Left renal pelvis (tissue), 4 donors: ENCODE results near the gene DVL1. TPM values are rescaled to one million over a fixed set of nuclear protein-coding genes. Genes with fewer than 3 reads are reported as not detected.

Source experiments
- DNase-seq, 4 donors: peaks; one replicate each; pipeline ENCODE4 v3.0.0-alpha.2; 2013; ENCODE audit warnings: low read depth in 4 of 4, low spot score in 3 of 4
- polyA plus RNA-seq, 4 donors: library from polyadenylated mRNA; unstranded; fragments of 120-200 nt; gene quantifications; one replicate each; pipeline ENCODE4 v1.2.1, GENCODE V29; 2013; ENCODE audit not compliant: insufficient read length in 4 of 4

The DVL1 gene
- polyA plus RNA-seq, 4 donors = 25.8 to 45.4 (median 26.1) TPM

DNA sequence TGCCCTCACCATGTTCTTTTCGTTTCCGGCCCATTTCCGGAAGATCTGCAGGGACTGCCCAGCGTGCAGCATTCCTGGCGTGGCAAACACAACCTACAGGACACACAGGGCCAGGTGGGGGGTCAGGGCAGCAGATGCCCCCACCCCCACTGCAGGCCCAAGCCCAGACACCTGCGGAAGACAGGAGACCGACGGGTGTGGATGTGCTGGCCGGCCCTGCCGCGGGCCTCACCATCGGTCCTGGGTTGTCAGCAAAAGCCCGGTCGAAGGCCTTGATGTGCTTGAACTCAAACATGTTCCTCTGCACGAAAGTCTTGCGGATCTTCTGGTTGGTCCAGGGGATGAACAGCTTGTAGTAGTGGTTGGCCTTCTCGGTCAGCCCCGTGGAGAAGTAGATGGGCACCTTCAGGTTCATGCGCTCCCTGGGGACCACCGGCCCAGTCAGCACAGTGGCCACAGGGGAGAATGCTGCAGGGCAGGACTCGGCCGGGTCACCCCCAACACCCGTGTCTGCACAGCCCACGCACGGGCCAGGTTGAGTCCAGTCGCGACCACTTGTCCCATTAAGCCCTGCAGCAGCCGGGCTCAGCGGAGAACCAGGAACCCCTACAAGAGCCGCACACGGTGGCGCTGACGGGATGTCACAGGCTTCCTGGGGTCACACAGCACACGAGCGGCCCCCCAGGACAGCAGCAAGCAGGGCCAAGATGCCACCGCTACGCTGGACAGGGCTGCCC is 35.5 kb downstream of the DVL1 start:
- DNase-seq = no peak

- no peak for DNase-seq
These were observed 36.5 kb downstream of the DVL1 start for GRCh38 chr1:1312450-1313314.

- DNase-seq = no peak
These were observed 37.8 kb downstream of the DVL1 start for GRCh38 chr1:1311107-1312104.

- DNase-seq = no peak
These were observed 38.7 kb downstream of the DVL1 start for GRCh38 chr1:1310476-1311053.

GRCh38 chr1:1310109-1310385 is 39.2 kb downstream of the DVL1 start:
- no peak for DNase-seq

GRCh38 chr1:1309251-1310108 is 39.7 kb downstream of the DVL1 start:
- DNase-seq = no peak

GRCh38 chr1:1308756-1309250 is 40.4 kb downstream of the DVL1 start:
- no peak for DNase-seq

GRCh38 chr1:1307923-1308755 is 41.1 kb downstream of the DVL1 start, which contains the start of the genes ACAP3 and PUSL1:
Gene ACAP3 (minus strand): TSS chr1:1307930. CDS start chr1:1307815, 115 bp downstream.
Gene PUSL1 (plus strand): TSS chr1:1308597. CDS start chr1:1308644, 47 bp downstream.
- DNase-seq = peak; percentile 73 to 80 (median 78)

DNA sequence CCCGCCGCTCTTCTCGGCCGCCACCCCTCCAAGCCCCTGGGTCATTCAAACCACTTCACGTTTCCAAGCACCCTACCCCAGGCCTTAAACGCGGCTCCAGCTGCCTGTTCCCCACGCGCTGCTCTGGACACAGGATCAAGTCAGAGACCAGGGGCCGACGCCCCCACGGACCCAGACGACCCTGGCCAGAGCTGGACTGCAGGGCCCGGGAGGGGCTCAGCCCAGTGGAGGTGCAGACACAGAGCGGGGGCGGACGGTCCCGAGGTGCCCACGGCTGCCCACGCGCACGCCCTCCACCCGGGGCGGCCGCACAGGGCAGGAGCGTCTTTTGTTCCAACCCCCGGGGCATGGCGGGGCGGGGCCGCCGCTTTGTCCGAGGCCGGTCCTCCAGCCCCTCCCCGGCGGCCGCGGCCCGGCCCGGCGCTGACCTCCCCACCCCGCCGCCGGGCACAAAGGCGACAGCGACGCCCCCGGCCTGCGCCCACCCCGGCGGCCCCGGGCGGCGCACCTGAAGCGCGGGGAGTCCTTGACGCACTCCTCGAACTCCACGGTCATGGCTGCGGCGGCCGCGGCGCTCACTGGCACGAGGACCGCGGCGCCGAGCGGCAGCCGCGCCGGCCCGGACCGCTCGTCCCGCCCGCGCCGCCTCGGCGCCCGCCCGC is 41.8 kb downstream of the DVL1 start:
- no peak for DNase-seq

- no peak for DNase-seq
These were observed 42.5 kb downstream of the DVL1 start for GRCh38 chr1:1306661-1307260.

GRCh38 chr1:1306070-1306660 is 43.1 kb downstream of the DVL1 start:
- no peak for DNase-seq

DNA sequence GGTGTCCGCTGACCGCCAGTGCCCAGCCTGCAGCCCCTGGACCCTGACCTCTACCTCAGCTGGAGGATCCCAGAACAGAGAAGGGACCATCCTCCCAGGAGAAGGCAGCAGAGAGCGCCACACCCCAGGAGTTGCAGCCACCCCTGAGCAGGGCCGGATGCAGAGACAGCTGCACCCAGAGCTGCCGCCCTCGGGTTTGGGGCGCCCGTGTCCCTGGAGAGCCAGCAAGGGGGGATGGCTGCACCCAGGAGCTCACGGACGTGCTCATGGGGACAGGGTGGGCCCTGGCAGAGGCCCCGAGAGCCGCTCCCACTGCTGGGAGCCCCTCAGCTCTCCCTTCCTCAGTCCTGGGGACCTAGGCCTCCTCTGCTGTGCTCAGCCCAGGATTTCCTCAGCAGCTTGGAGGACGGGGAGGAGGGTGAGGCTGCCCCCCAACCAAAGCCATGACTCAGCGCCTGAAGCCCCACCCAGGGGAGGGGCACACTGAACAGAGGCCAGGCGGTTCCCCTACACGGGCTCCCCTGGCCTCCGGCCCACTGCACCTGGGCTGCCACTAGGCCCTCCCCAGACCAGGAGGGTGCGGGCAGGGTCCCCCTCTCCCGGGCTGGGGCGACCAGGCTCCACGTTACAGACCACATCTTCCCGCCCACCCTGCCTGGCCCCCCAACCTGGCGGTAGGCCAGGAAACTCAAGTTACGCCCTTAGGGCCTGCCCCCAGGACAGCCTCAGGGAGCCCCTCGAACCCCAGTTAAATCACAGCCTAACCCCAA is 43.7 kb downstream of the DVL1 start:
- no peak for DNase-seq

- DNase-seq = peak in 1 of 4 donors; percentile 56
These were observed 44.6 kb downstream of the DVL1 start for GRCh38 chr1:1304331-1305299.

- no peak for DNase-seq
These were observed 45.5 kb downstream of the DVL1 start for GRCh38 chr1:1303736-1304135.

- no peak for DNase-seq
These were observed 46.2 kb downstream of the DVL1 start for GRCh38 chr1:1302951-1303509.
